IPS-15b (cell line): ENCODE measurements around the gene PTTG1IP.

Experiments used
- H3K27me3 ChIP-seq: one replicate; pipeline ENCODE4 v1.6.1; 2013; ENCODE audit warnings: low read length; ENCODE audit not compliant: control insufficient read depth, insufficient read depth
- H3K36me3 ChIP-seq: one replicate; pipeline ENCODE4 v1.6.1; 2013; ENCODE audit warnings: low read length; ENCODE audit not compliant: control insufficient read depth, insufficient read depth
- H3K4me1 ChIP-seq: one replicate; pipeline ENCODE4 v1.6.1; 2013; ENCODE audit warnings: mild to moderate bottlenecking, low read length; ENCODE audit not compliant: control insufficient read depth, insufficient read depth
- H3K4me3 ChIP-seq: one replicate; pipeline ENCODE4 v1.5.1; 2013; ENCODE audit warnings: low read depth, low read length
- H3K9ac ChIP-seq: one replicate; pipeline ENCODE4 v1.6.1; 2013; ENCODE audit warnings: low read depth, mild to moderate bottlenecking, low read length
- H3K9me3 ChIP-seq: one replicate; pipeline ENCODE4 v1.6.1; 2013; ENCODE audit warnings: mild to moderate bottlenecking, low read length; ENCODE audit not compliant: control insufficient read depth, insufficient read depth

PTTG1IP gene

GRCh38 chr21:44801468-44802395, 71.8 kb downstream of the PTTG1IP start, which contains the start of gene UBE2G2:
Gene UBE2G2, minus strand, starts transcription at chr21:44801820. Its CDS starts 72 bp downstream, at chr21:44801748.
- Histone ChIP-seq H3K4me3 (peak within 1 kb of the TSS; percentile 63), H3K36me3 (peaks cover 8% of the 10 kb centered on the region), H3K9me3 (no peaks in the 10 kb centered on the region), H3K27me3 (no peaks in the 10 kb centered on the region), H3K9ac (peak within 1 kb of the TSS; percentile 76), H3K4me1 (peaks cover 8% of the 10 kb centered on the region)

- Histone ChIP-seq H3K36me3 (peaks cover 6% of the 10 kb centered on the region), H3K4me3 (peak overlapping the region; percentile 63), H3K4me1 (peaks cover 8% of the 10 kb centered on the region), H3K9me3 (no peaks in the 10 kb centered on the region), H3K27me3 (no peaks in the 10 kb centered on the region), H3K9ac (peak overlapping the region; percentile 42)
Observed at GRCh38 chr21:44800971-44801467, 72.5 kb downstream of the PTTG1IP start.

- H3K9me3 ChIP-seq: no peaks in the 10 kb centered on the region
- peak overlapping the region; percentile 63 for H3K4me3 ChIP-seq
- H3K4me1 ChIP-seq: peaks cover 8% of the 10 kb centered on the region
- no peak overlapping the region for H3K9ac ChIP-seq
- H3K36me3 ChIP-seq: peaks cover 6% of the 10 kb centered on the region
- no peaks in the 10 kb centered on the region for H3K27me3 ChIP-seq
Observed at GRCh38 chr21:44800103-44800502, 73.4 kb downstream of the PTTG1IP start.

- peaks cover 6% of the 10 kb centered on the region for H3K36me3 ChIP-seq
- H3K4me3 ChIP-seq: no peak overlapping the region
- peaks cover 8% of the 10 kb centered on the region for H3K4me1 ChIP-seq
- H3K9ac ChIP-seq: no peak overlapping the region
- H3K27me3 ChIP-seq: no peaks in the 10 kb centered on the region
- H3K9me3 ChIP-seq: no peaks in the 10 kb centered on the region
Observed at GRCh38 chr21:44799646-44800045, 73.8 kb downstream of the PTTG1IP start.
